Epithelial cell of proximal tubule (primary cell): Measurements from ENCODE around the gene RHBDF2. TPM values are rescaled to one million over a fixed set of nuclear protein-coding genes. Genes with fewer than 3 reads are reported as not detected.

ENCODE experiments used
- DNase-seq: peaks from one replicate; pipeline ENCODE4 v3.0.0-alpha.2; 2011; ENCODE audit warnings: low read depth
- H3K4me3 ChIP-seq: 2 replicates; pipeline ENCODE4 v1.5.1; 2011; ENCODE audit warnings: low read depth, mild to moderate bottlenecking, low read length
- total RNA-seq: library from RNA; depleted of rRNA; stranded (reverse); fragments of >200 nt; gene quantifications from 2 replicates; pipeline ENCODE4 v1.2.3, GENCODE V29; 2015
- TF ChIP-seq, protein P1 (sequence below): conservative IDR thresholded peaks from 2 replicates; pipeline ENCODE4 v1.5.1; 2012; ENCODE audit warnings: low read depth, mild to moderate bottlenecking, low read length

RHBDF2 gene
- total RNA-seq, 1 donor from 2014 or later, result 101 TPM

DNA sequence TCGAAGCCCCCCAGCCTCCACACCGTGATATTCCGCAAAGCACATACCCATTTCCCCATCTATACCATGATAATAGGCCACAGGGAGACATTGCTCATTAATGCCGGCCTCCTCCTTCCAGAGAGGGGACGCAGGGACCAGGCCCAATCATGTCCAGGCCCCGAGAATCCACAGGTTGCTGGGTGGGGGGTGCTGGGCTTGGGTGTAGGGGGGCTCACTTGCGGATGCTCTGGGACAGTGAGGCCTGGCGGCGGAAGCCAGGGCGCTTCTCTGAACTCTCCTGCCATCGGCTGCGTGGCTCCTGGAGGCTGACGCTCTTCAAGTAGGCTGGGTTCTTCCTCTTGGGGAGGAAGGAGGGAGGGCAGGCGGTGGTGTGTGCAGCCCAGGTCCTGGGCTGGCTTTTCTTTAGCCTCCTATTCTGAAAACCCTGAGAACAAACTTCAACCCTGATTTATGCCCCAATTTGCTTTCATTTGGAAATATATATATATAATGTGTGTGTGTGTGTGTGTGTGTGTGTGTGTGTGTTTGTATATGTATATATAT, 21.6 kb downstream of the RHBDF2 start:
- DNase-seq, result no peak
- TF ChIP-seq, protein P1, sequence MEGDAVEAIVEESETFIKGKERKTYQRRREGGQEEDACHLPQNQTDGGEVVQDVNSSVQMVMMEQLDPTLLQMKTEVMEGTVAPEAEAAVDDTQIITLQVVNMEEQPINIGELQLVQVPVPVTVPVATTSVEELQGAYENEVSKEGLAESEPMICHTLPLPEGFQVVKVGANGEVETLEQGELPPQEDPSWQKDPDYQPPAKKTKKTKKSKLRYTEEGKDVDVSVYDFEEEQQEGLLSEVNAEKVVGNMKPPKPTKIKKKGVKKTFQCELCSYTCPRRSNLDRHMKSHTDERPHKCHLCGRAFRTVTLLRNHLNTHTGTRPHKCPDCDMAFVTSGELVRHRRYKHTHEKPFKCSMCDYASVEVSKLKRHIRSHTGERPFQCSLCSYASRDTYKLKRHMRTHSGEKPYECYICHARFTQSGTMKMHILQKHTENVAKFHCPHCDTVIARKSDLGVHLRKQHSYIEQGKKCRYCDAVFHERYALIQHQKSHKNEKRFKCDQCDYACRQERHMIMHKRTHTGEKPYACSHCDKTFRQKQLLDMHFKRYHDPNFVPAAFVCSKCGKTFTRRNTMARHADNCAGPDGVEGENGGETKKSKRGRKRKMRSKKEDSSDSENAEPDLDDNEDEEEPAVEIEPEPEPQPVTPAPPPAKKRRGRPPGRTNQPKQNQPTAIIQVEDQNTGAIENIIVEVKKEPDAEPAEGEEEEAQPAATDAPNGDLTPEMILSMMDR, result no peak
- no peak overlapping the region for H3K4me3 ChIP-seq

DNA sequence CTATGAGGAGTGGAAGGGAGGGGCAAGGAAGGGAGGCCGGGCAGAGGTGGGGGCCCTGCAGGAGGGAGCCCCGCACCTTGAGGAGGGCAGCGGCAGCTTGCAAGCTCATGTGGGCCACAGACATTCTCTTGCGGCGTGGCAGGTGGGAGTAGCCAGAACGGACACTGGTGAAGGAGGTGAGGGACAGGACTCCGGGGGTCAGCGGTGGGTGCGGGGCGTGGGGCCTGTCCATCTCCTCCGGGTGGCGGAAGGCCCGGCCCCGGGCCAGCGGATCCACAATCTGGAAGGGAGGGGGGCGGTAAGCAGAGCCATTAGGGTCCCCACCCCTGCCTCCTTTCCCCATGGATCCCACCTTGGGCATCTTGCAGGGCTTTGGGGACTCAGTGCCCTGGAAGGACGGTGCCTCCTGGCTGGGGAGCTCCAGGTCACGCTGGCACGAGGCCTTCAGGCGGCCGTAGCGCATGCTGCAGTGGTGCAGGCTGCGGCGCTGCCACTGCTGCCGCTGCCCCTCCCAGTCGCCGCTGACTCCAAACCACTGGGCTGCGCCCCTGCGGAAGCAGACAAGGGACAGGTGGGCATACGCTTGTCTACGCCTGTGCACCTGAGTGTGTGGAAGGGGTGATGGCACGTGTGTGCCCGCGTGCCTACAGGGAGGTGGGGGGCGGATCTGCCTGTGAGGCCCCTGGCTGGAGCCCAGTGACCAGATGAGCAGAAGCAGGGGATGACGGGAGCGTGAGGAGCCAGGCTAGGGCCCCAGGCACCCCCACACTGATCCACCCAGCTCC, 22.3 kb downstream of the RHBDF2 start:
- DNase-seq, result no peak
- no peak overlapping the region for H3K4me3 ChIP-seq
- TF ChIP-seq, protein P1, result no peak

DNA sequence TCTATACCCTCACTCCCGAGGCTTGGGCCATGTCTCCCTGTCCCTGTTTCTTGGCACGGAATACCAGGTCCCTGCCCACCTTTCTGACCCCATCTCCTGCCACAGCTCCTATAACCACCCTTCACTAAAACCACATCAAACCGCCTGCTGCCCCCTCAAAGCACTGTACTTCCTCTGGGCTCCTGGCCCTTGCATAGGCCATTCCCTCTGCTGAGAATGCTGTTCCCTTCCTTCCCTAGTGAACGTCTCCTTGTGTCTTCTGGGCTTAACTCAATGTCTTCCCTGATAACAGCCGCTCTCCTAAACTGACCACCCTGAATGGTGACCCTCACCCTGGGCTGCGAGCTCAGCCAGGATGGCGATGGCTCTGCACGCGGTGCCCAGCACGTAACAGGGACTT, 23.1 kb downstream of the RHBDF2 start:
- TF ChIP-seq, protein P1, result no peak
- no peak for DNase-seq
- no peak overlapping the region for H3K4me3 ChIP-seq

DNA sequence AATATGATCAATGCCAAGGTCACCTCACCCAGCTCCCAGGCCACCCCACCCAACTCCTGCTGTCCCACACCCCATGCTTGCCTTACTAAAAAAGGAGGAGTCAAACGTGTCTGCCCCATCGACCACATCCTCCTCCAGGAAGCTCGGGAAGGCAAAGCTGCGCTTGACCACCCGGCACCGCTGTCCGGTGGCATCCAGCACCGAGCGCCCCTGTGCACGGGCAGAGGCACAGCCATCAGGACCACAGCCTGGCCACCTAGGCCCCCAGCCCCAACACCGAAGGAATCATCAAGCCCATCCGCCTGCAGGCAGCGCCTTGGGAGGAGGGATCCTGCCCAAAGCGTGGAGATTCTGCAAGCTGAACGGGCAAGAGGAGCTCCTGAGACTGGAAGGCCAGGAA, 23.6 kb downstream of the RHBDF2 start:
- TF ChIP-seq, protein P1, result no peak
- H3K4me3 ChIP-seq, result no peak overlapping the region
- no peak for DNase-seq

DNA sequence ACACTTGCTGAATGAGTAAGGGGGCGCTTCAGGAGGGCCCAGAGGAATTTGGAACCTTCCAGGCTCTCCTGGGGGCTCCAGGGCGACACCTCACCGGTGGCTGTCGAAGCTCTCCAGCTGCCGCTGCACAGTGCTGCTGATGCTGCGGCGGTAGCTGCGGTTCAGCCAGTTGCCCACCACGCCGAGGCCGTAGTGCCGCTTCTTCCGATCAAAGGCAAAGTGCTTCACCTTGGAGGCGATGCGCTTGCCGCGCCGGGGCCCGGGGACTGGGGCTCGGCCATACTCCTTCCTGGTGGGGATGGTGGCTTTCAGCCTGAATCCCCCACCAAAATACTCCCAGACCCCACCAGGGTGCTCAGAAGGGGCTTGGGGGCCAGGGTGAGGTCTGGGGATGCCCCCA, 24.5 kb downstream of the RHBDF2 start:
- TF ChIP-seq, protein P1, result no peak
- no peak overlapping the region for H3K4me3 ChIP-seq
- DNase-seq, result no peak

DNA sequence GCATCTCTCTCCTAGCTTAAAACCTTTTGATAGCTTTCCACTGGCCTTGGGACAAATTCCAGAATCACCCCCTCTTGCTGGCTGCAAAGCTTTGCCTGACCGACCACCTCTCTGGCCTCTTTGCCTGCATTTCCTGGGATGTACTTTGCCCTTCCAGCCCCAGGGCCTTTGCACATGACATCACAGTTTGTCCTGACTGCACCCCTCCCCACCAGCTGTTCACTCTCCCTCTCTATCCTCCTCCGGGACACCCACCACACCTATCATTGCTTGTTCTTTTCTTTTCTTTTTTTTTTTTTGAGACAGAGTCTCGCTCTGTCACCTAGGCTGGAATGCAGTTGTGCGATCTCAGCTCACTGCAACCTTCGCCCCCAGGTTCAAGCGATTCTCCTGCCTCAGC, 25.9 kb downstream of the RHBDF2 start:
- TF ChIP-seq, protein P1, result no peak
- no peak for DNase-seq
- no peak overlapping the region for H3K4me3 ChIP-seq

DNA sequence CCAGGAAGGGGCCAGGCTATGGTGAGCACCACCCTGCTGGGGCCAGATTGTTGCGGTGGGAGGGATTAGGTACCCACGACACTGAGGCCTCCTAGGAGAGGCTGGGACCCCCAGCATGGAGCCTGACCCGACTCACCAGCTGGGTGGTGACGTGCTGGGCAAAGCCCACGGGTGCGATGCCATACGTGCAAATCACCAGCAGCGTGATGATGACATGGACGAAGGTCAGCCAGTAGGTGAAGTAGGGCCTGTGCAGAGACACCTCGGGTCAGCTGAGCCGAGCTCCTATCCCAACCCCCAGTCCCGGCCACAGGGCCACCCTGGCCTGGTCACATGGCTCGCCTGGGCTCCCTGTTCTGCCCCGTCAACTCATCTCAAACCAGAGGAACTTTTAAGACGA, 26.3 kb downstream of the RHBDF2 start:
- TF ChIP-seq, protein P1, result no peak
- H3K4me3 ChIP-seq, result no peak overlapping the region
- no peak for DNase-seq
